ENCODE results near the gene SV2C.
A peak's percentile ranks its signal among the peaks of the same experiment; 100 is the strongest.
"Not testable (repeated sequence)": the region's sequence is repeated elsewhere in the genome, so short reads cannot be mapped to it uniquely, and the experiment has no call there.

Gene SV2C

GRCh38 chr5:76257897-76258296 is 174.7 kb downstream of the SV2C start:
- DNase-seq: no peak

DNA sequence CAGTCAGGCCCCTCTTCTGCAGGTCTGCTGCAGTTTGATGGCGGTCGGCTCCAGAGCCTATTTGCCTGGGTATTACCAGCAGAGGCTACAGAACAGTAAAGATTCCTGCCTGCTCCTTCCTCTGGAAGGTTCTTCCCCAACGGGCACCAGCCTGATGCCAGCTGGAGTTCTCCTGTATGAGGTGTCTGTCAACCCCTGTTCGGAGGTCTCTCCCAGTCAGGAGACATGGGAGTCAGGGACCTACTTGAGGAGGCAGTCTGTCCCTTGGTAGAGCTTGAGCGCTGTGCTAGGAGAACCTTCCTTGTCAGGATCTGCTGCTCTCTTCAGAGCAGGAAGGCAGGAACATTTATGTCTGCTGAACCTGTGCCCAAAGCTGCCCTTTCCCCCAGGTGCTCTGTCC is 181.5 kb downstream of the SV2C start:
- no peak for DNase-seq

- DNase-seq: peak; percentile 31
Observed at GRCh38 chr5:76269259-76269931, 186.2 kb downstream of the SV2C start.

- peak; percentile 19 for DNase-seq
Observed at GRCh38 chr5:76269932-76270610, 186.9 kb downstream of the SV2C start.

- DNase-seq: no peak
Observed at GRCh38 chr5:76271836-76272235, 188.7 kb downstream of the SV2C start.

GRCh38 chr5:76273206-76273885 is 190.2 kb downstream of the SV2C start:
- DNase-seq: no peak

- no peak for DNase-seq
Observed at GRCh38 chr5:76274571-76274970, 191.4 kb downstream of the SV2C start.

GRCh38 chr5:76277736-76278135 is 194.6 kb downstream of the SV2C start:
- no peak for DNase-seq

GRCh38 chr5:76278261-76278789 is 195.1 kb downstream of the SV2C start:
- DNase-seq: no peak

- DNase-seq: no peak
Observed at GRCh38 chr5:76280494-76280893, 197.3 kb downstream of the SV2C start.

DNA sequence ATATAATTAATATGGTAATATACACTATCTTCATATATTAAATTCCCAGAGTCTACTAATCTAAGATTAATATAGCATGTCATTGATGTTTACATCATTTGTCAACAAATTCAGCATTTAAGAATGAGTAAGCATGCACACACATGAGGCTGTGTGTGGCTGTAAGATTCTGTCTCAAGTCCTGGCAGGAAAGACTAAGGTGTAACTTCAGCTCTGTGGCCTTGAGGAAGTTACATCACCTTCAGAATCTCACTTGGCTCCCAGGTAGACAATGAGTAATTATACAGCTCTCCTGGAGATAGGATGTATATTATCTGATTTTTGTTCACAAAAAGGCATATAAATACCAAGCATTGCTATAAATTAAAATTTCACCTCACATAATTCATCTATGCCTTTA is 200.5 kb downstream of the SV2C start:
- no peak for DNase-seq

- no peak for DNase-seq
Observed at GRCh38 chr5:76289692-76290091, 206.5 kb downstream of the SV2C start.

GRCh38 chr5:76290321-76290757 is 207.2 kb downstream of the SV2C start:
- no peak for DNase-seq

GRCh38 chr5:76291305-76292077 is 208.3 kb downstream of the SV2C start:
- DNase-seq: no peak

DNA sequence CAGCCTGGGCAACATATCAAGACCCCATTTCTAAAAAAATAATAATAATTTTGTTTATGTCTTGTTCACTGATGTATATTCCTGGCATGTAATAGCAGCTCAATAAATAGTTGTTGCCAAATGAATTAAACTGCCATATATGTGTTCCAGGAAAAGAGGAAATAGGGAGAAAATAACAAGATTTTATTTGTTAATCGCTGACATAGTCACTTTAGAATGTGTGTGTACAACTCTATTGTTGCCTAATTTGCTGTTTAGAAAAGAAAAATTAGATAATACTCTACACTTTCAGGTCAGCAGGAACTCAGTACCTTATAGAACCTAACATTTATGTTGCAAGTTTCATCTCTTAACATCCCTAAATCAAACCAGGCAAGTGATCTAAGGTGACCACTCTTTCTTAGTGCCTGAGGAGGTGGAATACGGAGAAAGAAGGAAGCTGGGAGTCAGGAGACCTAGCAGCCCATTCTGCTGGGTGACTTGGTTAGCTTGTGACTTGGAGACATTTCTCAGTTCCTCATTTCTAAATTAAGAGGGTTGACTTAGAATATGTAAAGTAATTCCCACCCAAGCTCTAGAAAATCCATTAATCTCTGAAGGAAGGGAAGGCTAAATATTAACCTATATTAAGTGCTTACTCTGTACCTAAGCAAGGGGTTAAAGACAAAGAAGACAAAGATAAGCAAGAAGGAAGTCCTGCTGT is 209.6 kb downstream of the SV2C start:
- no peak for DNase-seq

DNA sequence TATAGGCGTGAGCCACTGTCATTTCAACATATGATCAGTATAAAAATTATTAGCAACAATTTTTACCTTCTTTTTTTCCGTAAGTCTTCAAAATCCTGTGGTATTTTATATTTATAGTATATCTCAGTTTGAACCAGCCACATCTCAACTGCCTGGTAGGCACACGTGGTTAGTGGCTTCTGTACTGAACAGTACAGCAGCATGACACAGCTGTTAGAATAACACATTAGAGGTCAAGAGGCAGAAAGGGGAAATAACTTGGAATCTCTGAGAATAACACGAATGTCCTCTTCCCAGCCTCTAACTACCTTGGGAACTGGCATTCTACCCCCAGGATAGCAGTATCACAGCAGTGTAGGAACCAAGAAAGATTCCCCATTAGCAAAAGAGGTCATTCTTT is 211.4 kb downstream of the SV2C start:
- no peak for DNase-seq

- no peak for DNase-seq
Observed at GRCh38 chr5:76298852-76299251, 215.7 kb downstream of the SV2C start.

DNA sequence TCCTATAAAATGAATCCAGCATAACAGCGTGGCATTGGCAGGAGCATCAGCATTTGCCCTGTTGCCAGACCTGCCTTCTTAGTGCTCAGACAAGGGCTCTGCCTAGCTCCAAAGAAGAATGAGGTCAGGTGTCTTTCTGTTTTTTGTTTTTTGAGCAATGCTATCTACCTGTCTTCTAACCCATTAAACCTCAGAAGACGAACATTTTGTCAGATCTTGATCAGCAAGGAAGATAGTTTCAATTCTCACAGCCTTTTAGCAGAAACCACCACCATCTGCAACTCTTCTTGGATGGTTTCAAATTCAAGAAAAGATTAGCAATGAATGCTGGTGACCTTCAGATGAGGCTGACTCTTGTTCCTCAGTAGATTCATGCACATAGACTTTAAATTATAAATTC is 216.4 kb downstream of the SV2C start:
- DNase-seq: no peak

DNA sequence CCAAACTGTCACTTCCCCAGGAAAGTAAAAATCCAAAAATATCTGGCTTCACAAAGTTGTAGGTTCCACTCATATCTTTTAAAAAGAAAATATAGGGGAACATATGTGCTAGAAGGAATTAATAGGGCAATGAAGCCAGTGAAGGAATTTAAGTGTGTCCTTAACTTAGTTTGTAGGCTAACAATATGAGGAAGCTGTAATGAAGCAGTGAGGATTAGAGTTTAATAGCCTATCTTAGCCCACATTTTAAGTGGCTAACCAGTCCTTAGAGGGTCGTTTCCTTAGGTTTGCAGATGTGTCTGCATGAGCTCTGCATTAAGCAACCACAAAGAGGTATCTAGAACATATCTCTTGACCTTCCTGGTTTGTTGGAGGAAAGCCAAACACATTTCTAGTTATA is 218.7 kb downstream of the SV2C start:
- not testable (repeated sequence) for DNase-seq

GRCh38 chr5:76302661-76303060 is 219.5 kb downstream of the SV2C start:
- not testable (repeated sequence) for DNase-seq

GRCh38 chr5:76303921-76304320 is 220.7 kb downstream of the SV2C start:
- DNase-seq: peak; percentile 12

DNA sequence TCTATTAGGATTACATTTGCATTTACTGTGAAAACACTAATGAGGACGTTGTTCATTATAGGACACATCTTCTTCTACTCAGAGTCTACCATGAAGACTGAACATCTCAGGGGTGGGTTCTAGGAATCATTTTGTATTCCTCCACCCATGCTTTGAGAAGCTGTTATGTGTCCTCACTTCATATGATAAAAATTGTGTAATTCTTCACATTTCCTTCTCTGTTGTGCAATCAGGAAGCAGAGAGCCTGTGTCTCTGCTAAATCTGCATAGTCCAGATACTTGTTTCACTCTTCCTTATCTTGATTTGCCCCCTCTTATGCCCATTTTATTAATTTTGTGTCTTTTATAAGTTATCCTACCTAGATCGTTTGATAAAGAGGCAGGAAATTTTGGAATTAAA is 222.1 kb downstream of the SV2C start:
- DNase-seq: no peak
